Adrenal gland (tissue), 5 donors: ENCODE results near the gene HS3ST3A1.

ENCODE experiments used
- CTCF ChIP-seq, 6 experiments: fragments of 450-650 bp in 4 of 6; fragments of 200-600 bp in 2 of 6; sonication (generic) in 1 of 6; IDR thresholded peaks; 1 replicate in 5 of 6; 2 replicates in 1 of 6; pipeline versions ENCODE4 v1.5.1 to v1.8.0; 2016 to 2021; ENCODE audit warnings: antibody characterized with exemption in 6 of 6, mild to moderate bottlenecking in 2 of 6, moderate library complexity in 1 of 6
- POLR2A ChIP-seq, 2 donors: fragments of 450-650 bp; IDR thresholded peaks; one replicate each; pipeline ENCODE4 v1.6.1; 2017; ENCODE audit warnings: antibody characterized with exemption in 2 of 2, mild to moderate bottlenecking in 2 of 2, moderate library complexity in 1 of 2
- donor health status: DM: no; HTN: no; CAD: no.

GRCh38 chr17:13557077-13557476 lies 44.7 kb downstream of the HS3ST3A1 start:
- TF ChIP-seq POLR2A (IDR thresholded peaks at IDR 0.05) (no peak), CTCF (IDR thresholded peaks at IDR 0.05) (no peak)
